ENCODE data around the gene ARHGAP8. TPM values are rescaled to one million over a fixed set of nuclear protein-coding genes. Genes with fewer than 3 reads are reported as not detected.

Gene ARHGAP8
- total and polyA plus RNA-seq, 10 of the 15 experiments (the other 5 are each of a cell fraction or from before 2014, with no cell fraction given) = 0.33 TPM; not detected in 9

- no peak overlapping the region for H3K4me2 ChIP-seq (ENCODE audit: control insufficient read depth, insufficient read depth)
- RAD21 ChIA-PET (ENCODE audit: unreplicated experiment) = no interaction called here
- POLR2A ChIA-PET = interaction anchor here (0.6 kb wide), 1 partner anchor 19 kb away, joined by 3 read pairs; no protein-coding TSS in a partner anchor
- no TSS peak for BruUV-seq (replicated peaks)
- intact Hi-C loops (cut with micrococcal nuclease; ENCODE audit: unreplicated experiment) = no loop called here
- no peak overlapping the region for H3K9ac ChIP-seq (ENCODE audit: control insufficient read depth, insufficient read depth, low read length)
- TF ChIP-seq CREM (IDR thresholded peaks at IDR 0.05; ENCODE audit: low read depth) (no peak), NKRF (conservative IDR thresholded peaks at IDR 0.05) (no peak), NR2C1 (IDR thresholded peaks at IDR 0.05) (no peak), IKZF1 (conservative IDR thresholded peaks at IDR 0.05) (no peak), SIN3A (IDR thresholded peaks at IDR 0.05; ENCODE audit: low read depth, low read length) (no peak), ZNF687 (IDR thresholded peaks at IDR 0.05) (no peak), TAF1 (IDR thresholded peaks at IDR 0.05; ENCODE audit: borderline replicate concordance, low read depth, low read length) (no peak), RAD51 (IDR thresholded peaks at IDR 0.05) (no peak), SPI1 (IDR thresholded peaks at IDR 0.05; ENCODE audit: borderline replicate concordance, insufficient read depth, low read depth, low read length) (no peak), RBBP5 (conservative IDR thresholded peaks at IDR 0.05) (no peak), TBL1XR1 (IDR thresholded peaks at IDR 0.05; ENCODE audit: low read depth, low read length) (no peak)
- no peaks in the 10 kb centered on the region for H3K36me3 ChIP-seq (ENCODE audit: control insufficient read depth in 2 of 2, insufficient read depth in 2 of 2, low read length in 1 of 2)
- no peaks in the 10 kb centered on the region; the same call in 2 of the 3 replicates for H3K9me3 ChIP-seq (replicated peaks; ENCODE audit: control insufficient read depth, insufficient read depth, low read length)
- H3K27me3 ChIP-seq (replicated peaks in 1 of 2; ENCODE audit: control insufficient read depth in 2 of 2, insufficient read depth in 2 of 2, low read length in 1 of 2) = no peaks in the 10 kb centered on the region; a peak in 1 of 4 replicates
- no peak for DNase-seq (ENCODE audit: low read depth, low spot score)
- CTCF ChIA-PET = no interaction called here
- no peak for FAIRE-seq
- SMC1A ChIA-PET (ENCODE audit: uncharacterized antibody, unreplicated experiment) = no interaction called here
- no peak for ATAC-seq
- 40% methylated on average over 19 of the region's 19 CpGs for WGBS (ENCODE audit: insufficient coverage, insufficient replicate concordance, low lambda C conversion rate, missing lambda C conversion rate)
- in situ Hi-C loops (cut with MboI) = loop anchor here (25.0 kb wide), 1 partner anchor 518 kb away; no protein-coding TSS in a partner anchor
- no peaks in the 10 kb centered on the region for H3K4me1 ChIP-seq (ENCODE audit: control insufficient read depth, insufficient read depth, low read length)
- H4K20me1 ChIP-seq (ENCODE audit: control insufficient read depth, insufficient read depth) = no peaks in the 10 kb centered on the region
- H3K4me3 ChIP-seq = no peak overlapping the region
- no peak overlapping the region for H3K27ac ChIP-seq (ENCODE audit: control insufficient read depth, insufficient read depth)
- no peaks in the 10 kb centered on the region for H3K79me2 ChIP-seq (ENCODE audit: control insufficient read depth, insufficient read depth, low read length)
- H2AFZ ChIP-seq (ENCODE audit: control insufficient read depth, low read depth, low read length) = no peak overlapping the region
Measured at GRCh38 chr22:44880610-44881290, 128.4 kb downstream of the ARHGAP8 start.

Data from GM12878 (cell line).